GM19467 (cell line): Measurements from ENCODE around the gene RBM33.
"Not testable (repeated sequence)": the region's sequence is repeated elsewhere in the genome, so short reads cannot be mapped to it uniquely, and the experiment has no call there.

ENCODE experiments used
- ATAC-seq: cut with Tn5 transposase; IDR thresholded peaks from one replicate; pipeline ENCODE4 v1.9.1; 2021; ENCODE audit warnings: mild to moderate bottlenecking, moderate library complexity; ENCODE audit not compliant: unreplicated experiment

The RBM33 gene

DNA sequence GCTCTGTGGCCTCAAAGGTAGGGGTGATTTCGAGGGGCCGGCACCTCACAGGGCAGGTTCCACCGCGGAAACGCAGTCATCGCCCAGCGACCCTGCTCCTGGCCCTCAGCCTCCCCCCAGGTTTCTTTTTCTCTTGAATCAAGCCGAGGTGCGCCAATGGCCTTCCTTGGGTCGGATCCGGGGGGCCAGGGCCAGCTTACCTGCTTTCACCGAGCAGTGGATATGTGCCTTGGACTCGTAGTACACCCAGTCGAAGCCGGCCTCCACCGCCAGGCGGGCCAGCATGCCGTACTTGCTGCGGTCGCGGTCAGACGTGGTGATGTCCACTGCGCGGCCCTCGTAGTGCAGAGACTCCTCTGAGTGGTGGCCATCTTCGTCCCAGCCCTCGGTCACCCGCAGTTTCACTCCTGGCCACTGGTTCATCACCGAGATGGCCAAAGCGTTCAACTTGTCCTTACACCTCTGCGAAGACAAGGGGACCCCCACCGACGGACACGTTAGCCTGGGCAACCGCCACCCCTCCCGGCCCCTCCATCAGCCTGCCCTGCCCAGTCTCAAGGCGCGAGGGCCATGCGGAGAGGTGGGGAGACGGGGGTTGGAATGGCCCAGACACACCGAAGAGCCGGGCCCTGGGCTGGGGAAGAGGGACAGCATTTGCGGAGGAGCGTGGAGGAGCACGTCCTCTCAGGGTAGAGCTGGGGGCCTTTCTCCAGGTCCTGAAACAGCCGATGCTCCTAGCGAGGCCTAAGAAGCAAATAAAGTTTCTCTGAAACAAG lies 161.8 kb downstream of the RBM33 start:
- no peak for ATAC-seq

DNA sequence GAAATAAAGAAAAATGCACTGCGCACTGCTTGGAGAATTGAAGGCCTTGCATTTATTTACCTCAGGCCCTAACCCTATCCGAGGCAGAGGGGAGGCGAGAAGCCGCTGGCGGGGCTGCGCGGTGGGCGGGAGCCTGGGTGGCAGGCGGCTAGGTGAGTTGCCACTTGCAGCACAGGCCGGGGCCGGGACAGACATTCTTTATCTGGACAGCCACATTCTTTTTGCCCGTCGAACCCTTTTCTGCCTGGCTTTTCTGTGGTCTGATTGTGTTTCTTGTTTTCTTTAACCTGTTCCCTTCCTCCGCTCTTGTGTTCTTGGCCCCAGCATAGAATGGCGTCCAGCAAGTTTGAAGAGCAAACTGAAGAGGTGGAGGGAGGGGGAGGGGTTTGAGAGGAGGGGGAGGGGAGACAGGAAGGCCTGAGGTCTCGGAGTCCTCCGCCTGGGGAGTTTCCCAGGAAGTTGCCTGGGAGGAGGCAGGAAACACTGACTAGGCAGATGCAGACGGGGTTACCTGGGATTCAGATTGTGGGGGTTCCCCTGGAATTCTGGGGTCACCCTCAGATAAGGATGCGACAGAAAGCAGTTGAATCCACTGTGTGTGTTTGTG lies 162.7 kb downstream of the RBM33 start:
- no peak for ATAC-seq

DNA sequence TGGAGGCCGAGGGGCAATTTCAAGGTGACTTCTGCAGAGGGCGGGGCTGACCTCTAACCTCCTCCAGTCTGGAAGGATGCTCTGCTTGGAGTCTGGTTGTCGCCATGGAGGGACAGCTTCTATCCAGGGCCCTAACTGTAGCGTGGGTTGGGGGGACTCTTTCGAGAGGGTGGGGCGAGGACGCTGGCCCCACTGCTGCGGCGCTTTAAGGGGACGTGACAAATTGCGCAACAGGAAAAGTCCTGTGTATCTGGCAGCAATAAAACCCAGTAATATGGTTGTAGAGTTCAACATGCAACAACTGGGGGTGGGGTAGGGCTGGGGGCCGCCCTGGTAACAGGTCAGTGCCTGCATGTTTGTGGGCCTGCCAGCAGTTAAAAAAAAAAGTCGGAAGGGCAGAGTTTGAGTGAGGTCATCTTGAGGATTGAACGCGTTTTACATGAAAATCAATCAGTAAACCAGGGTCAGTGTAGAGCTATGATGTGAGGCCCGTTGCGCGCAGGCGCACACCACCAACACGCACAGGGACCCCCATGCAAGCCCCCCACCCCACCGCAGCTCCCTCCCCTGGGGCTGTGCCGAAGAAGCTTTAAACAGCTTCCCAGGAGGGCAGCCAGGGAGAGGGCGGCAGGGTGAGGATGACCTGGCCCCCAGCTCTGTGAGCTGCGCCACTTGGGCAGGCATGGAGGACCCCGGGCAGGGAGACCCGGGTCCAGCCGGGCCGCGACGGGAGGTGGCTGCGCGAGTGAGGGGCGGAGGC lies 163.5 kb downstream of the RBM33 start:
- ATAC-seq: no peak

DNA sequence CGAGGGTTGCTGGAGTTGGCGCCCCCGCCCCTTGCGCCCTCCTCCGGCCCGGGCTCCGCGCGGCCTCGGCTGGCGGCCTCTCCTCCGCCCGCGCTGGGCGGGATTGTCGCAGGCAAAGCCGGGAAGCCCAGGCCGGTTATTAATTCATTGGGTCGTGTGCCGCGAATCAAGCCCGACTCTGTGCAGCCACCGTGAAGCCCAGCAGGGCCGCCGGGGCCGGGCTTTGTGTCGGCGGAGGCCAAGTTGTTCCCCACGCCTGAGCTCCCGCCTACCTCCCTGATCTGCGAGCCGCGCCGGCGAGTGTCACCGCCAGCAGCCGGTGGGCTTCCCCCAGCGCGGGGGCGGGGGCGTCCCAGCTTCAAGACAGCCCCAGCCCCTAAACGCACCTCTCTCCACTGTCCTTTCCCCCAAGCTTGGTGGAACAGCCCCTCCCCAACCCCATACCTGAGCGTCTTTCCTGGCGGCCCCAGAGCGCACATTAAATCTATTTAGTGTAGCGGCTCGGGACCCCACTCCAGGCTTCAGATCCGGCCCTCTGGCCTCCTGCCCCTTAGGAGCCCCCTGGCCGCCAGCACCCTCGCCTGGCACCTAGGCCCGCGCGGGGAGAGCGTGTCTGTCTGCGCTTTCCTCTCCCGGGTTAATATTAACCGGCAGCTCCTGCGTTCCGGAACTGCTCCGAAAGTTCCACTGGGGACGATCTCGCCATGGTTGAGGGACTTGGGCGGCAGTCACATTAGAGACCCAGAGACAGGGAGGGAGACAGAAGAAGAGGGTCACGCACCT lies 164.3 kb downstream of the RBM33 start:
- ATAC-seq: no peak

DNA sequence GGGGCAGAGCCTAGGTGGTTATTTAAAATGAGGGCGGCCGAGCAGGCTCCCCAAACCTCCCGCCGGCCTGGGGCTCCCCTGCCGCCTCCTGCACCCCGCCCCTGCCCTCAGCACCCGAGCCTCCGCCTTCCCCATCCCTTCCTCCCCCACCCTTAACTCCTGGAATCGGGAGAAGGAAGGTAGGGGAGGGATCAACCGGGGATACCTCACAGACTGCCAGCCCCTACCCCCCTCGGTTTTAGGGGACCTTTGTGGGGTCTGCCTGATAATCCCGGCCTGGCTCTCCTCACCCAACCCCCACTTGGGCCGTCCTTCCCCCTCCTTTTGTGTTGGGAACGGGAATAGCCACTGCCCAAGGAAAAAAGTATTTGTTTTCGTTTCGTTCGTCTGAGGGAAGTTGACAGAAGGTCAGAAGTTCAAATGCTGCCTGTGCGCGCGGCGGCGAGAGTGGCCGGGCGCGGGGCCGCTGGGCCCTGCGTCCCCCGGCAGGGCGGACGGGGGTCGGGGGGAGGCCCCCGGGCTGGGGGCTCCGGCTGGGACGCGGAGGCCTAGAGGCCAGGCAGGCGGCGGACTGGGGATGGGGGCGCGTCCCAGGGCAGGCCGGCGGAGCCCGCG lies 165.0 kb downstream of the RBM33 start:
- ATAC-seq: no peak

DNA sequence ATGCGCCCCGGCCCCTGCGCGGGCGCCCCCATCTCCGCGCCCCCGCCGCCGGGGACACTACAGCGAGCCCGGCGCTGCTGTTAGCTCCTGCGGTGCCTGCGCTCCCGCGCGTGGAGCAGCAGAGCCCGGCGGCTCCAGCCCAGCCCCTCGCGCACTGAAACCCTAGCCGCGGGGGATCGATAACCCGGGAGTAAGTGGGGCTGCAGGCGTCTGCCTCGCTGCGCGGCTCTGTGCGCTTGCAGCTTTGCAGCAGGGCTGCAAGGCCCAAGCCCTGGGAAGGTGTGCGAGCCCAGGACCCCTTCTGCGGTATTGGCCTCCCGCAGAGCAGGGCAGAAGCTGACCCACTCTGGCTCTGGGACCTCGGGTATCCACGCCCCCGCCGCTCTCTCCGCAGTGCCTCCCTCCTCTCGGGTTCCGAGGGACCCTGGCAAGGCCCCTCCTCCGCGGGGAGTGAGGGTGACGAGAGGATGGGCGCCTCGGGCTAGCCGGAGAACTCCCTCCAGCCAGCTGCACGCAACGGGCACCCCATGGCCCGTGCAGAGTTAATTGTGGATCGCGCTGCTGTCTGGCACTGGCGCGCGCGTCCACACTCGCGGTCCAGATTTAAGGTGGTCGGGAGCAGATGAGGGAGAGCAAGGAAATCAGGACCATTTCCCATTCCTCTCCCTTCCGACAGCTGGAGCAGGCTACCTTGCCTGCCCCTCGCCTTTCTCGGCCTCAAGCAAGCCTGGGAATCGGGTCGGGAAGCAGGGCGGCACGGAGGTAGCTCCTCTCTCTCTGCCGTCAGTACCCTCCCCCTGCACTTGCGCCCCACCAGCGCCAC lies 165.7 kb downstream of the RBM33 start:
- no peak for ATAC-seq

DNA sequence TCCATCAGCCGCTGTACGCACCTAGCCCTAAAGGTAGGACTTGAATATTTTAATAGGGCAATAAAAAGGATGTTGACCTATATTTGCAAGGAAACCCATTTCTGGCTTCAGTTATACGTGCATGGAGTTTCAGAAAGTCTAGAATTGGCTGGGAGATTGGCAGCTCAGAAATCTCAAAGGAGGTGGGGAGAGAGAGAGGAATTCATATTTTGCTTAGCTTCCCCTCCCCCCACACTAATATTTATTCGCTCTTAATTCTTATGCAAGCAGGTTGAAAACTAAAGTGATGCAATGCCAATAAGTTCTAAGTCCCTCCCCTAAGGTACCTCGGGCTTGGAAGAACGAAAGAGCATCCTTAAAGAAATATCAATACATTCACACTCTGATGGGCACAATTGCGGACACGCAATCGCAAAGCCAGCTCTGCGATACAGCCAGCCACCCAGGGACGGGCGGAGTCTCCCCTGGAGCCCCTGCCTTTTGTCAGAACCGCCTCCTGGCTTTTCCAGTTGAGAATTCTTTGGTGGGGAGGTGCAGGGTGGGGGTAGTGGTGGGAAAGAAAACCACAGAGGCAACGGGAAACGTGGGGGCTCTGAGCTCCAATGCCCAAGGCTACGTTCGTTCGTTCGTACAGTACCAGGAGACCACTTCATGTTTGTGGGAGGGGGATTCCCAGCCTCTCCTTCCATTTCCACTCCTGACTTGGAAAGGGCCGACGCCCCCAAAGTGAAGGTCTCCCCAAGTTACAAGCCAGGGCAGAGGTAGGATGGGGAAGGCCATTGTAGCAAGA lies 166.5 kb downstream of the RBM33 start:
- ATAC-seq: no peak

DNA sequence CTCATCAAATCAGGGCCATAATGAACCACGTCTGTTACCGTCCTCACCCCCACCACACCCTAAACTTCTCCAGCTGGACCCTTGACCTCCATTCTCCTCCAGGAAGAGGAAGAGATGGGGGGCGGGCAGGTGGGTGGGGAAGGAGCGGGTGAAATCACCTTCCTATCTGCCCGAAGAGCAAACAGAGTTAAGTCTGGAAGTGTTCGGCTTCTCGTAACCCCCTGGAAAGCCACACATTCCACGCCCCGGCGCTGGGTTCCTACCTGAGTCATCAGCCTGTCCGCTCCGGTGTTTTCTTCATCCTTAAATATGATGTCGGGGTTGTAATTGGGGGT lies 167.1 kb downstream of the RBM33 start:
- no peak for ATAC-seq

DNA sequence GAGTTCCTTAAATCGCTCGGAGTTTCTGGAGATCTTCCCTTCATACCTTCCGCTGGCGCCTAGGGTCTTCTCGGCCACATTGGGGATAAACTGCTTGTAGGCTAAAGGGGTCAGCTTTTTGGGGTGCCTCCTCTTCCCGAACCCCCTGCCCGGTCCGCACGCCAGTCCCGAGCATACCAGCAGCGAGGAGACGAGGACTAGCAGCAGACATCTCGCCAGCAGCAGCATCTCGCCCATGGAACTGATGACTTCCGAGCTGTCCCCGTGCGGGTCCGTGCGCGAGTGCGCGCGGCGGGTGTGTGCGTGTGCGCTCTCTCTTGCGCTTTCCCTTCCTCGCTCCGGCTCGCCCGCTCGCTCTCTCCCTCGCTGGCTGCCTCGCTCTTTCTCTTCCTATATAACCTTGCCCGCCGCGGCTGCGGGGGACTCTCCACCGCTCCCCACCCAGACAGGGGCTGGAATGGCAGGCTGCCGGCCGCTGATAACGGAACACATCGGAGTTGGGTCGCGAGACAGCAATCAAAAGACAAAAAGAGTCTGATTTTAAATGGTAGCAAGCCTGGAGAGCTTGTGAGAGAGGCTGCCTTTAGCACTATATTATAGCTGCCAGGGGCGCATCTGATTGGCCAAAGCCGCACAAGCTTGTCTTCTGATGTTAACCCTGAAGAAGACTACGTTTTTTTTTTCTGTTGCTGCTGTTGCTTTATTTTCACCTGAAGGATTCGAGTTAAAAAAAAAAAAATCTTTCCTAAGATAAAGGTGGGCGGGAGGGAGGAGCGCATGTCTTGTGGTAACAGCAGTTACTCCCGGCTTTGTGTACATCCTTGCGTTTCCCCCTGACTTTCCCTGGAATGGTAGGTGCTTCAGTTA lies 167.7 kb downstream of the RBM33 start, which contains the start of gene SHH:
Gene SHH, minus strand, starts transcription at position 569 of the 867 bp plus-strand sequence. Its CDS starts 341 bp downstream, at position 228.
- ATAC-seq: no peak

DNA sequence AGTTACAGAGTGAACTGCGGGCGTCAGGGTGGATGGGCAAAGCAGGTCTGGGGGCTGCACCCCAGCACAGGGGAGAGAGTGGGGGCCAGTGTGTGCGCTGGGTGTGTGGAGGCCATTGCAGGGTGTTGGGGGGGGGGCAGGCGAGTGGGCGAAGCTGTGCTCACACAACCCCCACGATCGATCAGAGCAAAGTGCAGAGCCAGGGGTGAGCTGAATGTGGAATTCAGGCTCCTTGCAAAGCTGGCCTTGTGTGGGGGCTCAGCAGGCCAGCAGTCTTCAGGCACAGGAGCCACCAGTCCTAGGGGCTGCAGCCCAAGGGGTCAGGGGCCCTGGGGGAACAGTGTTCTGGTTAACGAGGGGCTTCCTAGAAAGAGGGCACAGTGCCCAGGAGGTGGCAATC lies 168.7 kb downstream of the RBM33 start:
- no peak for ATAC-seq

DNA sequence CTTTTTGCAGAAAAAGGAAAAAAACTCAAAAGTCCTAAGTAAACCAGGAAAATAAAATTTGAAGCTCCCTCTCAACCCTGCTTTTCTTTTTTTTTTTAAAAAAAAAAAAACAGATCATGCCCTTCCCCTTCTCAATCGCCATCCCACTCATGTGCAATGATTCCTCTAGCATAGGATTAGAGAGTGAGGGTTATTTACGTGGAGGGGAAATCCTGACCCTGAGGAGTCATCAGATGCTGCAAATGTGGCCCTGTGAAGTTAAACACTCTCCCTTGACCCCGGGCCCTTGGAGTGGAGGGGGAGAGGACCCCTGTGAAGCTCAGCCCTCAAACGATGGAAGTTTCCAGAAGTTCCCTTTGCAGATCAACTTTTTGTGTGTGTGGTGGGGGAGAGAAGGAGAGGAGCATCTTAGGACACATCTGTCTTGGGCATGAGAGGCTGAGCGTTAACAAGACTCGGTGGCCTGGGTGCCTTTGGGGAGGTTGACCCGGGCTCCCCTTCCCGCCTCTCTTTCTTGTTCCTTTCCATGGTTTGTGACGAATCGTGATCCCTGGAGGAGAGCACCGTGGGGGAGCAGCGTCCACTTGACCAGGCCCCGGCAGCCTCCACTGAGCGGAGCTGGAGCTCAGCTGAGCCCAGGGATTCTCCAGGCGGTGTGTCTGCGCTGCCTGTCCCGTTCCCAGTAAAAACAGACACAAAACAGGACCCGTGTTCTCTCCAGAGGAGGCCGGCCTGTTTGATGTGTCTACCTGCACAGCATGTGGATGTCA lies 169.3 kb downstream of the RBM33 start:
- no peak for ATAC-seq

DNA sequence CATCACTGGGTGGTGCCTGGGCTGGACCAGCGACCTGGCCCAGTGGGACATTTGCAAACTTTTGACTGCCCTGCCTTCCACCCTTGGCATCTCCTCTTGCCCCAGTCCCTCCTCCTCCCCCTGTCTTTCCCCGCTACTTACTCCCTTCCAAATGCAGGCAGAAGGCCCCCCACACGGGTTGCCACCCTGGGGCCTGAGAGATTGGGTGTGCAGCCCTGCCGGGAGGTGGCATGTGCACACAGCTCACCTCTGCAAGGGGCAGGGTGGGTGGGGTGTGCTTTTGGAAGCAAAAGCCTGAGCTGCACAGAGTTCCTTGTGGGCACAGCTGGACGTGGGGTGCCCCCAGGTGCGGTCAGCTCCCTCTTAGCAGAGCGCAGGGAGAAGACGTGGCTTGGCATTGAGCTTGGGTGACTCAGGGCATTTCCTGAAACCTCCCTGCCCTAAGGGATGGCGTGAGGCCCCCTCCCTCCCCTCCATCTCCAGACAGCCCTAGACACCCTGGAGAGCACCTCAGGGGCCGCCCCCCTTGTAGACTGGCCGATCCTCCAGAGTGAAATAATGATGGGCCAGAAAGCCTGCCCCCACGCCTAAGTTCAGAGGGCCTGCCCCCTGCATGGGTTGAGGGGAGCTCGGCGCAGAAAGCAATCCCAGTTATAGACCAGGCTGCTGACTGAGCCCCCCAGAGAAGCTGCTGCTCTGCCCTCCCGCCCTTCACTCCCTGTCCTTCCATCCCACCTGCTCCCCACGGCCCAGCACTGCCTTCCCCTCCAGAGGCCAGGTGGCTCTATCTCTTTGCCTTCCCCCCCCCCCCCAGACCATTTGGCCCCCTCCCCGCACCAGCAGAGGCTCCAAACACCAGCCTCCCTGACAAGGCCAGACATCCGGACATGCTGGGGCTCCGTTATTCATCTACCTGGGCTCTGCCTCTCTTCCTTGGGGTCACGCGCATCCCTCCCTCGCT lies 170.1 kb downstream of the RBM33 start:
- no peak for ATAC-seq

DNA sequence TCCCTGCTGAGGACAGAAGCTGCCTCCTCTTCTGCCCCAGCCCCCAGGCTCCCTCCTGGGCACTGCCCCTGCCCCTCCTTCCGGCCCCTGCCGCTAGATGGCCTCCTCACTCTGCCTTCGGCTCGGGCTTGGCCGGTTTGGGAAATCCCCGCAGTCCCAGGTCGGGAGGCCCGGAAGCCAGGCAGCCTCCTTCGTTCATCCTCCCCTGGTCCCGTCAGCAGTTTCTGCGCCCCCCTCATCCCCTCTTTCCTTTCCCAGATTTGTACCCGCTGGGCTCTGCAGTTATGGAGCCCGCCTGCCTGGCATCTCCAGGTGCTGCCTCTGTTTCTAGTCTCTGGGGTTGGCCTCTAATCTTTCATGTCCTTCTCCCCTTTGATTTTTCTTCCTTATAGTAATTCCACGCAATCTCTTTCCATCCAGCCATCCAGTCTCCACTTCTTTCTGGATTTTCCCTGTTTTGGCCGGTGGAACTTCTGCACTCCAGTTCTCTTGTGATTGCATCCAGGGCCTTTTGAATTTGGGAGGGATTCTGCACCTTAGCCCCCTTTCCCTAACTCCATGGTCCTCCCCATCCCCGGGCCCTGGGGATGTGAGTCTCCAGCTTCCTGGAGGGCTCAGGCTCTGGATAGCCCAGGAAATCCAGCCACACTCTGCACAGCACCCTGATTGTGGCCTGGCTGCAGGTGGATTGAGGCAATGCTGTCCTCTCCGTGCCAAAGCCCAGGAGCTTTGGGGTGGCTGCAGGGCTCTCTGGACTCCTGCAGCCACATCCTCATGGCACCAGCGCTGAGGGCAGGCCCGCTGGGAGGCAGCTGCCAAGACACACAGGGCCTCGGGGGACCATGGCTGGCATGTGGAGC lies 171.1 kb downstream of the RBM33 start:
- peak; percentile 77 for ATAC-seq

DNA sequence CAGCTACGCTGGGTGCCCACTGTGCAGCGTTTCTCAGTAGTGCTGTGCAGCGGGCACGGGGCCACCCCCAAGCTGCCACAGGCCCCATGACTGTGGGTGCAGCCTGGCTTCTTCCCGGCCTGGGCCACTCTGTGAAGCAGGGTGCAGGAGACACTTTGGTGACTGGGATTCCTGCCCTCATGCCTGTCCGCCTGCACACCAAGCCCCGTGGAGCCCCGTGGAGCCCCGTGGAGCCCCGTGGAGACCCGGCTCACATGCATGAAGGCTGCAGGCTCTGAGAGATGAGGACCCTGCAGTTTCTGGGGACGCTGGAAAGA lies 171.7 kb downstream of the RBM33 start:
- no peak for ATAC-seq

DNA sequence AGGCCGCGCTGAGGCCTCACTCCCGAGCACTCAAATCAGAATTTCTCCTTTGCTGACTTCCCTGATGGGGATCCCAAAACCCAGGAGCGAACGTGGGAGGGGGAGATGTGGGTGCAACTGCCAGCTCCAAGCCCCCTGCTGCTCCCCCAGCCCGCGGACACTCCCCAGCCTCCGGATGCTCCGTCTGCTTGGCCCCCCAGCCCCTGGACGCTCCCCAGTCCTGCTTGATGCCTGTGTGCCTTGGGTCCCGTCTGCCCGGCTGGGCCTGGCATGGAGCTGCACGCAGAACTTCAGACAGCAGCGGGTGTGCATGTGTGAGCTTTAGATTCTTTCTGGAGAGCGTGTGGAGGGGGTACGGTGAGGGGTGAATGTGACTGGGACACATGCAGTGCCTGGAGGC lies 172.5 kb downstream of the RBM33 start:
- no peak for ATAC-seq

DNA sequence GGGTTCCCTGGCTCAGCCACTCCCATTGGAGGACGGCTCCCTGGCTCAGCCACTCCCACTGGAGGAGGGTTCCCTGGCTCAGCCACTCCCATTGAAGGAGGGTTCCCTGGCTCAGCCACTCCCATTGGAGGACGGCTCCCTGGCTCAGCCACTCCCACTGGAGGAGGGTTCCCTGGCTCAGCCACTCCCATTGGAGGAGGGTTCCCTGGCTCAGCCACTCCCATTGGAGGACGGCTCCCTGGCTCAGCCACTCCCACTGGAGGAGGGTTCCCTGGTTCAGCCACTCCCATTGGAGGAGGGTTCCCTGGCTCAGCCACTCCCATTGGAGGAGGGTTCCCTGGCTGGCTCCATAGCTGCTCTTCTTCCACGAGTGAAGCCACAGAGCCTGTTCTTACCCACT lies 173.1 kb downstream of the RBM33 start:
- not testable (repeated sequence) for ATAC-seq
